ENCODE data around the gene ZNF688.
A peak's percentile ranks its signal among the peaks of the same experiment; 100 is the strongest.

The ZNF688 gene

GRCh38 chr16:30585400-30586191 is 14.1 kb upstream of the ZNF688 start, which contains the start of gene ZNF785:
TSS of gene ZNF785 (minus strand) at chr16:30585697. CDS start at chr16:30585611, 86 bp downstream.
- DNase-seq (ENCODE audit: low read depth), result peak; percentile 95

- no peak for DNase-seq (ENCODE audit: low read depth)
Observed at GRCh38 chr16:30585022-30585399, 13.5 kb upstream of the ZNF688 start.

GRCh38 chr16:30582611-30583340 is 11.3 kb upstream of the ZNF688 start:
- DNase-seq (ENCODE audit: low read depth), result no peak

- DNase-seq (ENCODE audit: low read depth), result no peak
Observed at GRCh38 chr16:30581457-30581856, 9.9 kb upstream of the ZNF688 start.

GRCh38 chr16:30574678-30575077 is 3.2 kb upstream of the ZNF688 start:
- no peak for DNase-seq (ENCODE audit: low read depth)

- DNase-seq (ENCODE audit: low read depth), result no peak
Observed at GRCh38 chr16:30570636-30571444, 674 bp downstream of the ZNF688 start.

GRCh38 chr16:30569746-30570635 is 1.5 kb downstream of the ZNF688 start:
- DNase-seq (ENCODE audit: low read depth), result no peak

GRCh38 chr16:30569281-30569680 is 2.2 kb downstream of the ZNF688 start:
- no peak for DNase-seq (ENCODE audit: low read depth)

- DNase-seq (ENCODE audit: low read depth), result no peak
Observed at GRCh38 chr16:30567991-30568638, 3.4 kb downstream of the ZNF688 start.

- DNase-seq (ENCODE audit: low read depth), result no peak
Observed at GRCh38 chr16:30567160-30567990, 4.1 kb downstream of the ZNF688 start.

- DNase-seq (ENCODE audit: low read depth), result no peak
Observed at GRCh38 chr16:30566531-30566930, 5.0 kb downstream of the ZNF688 start.

GRCh38 chr16:30565984-30566383 is 5.5 kb downstream of the ZNF688 start:
- DNase-seq (ENCODE audit: low read depth), result no peak

- no peak for DNase-seq (ENCODE audit: low read depth)
Observed at GRCh38 chr16:30565526-30565925, 6.0 kb downstream of the ZNF688 start.

- no peak for DNase-seq (ENCODE audit: low read depth)
Observed at GRCh38 chr16:30562021-30562420, 9.5 kb downstream of the ZNF688 start.

- no peak for DNase-seq (ENCODE audit: low read depth)
Observed at GRCh38 chr16:30561089-30561816, 10.3 kb downstream of the ZNF688 start.

- DNase-seq (ENCODE audit: low read depth), result no peak
Observed at GRCh38 chr16:30559690-30560089, 11.8 kb downstream of the ZNF688 start.

GRCh38 chr16:30558789-30559377 is 12.6 kb downstream of the ZNF688 start:
- no peak for DNase-seq (ENCODE audit: low read depth)

GRCh38 chr16:30557957-30558788 is 13.3 kb downstream of the ZNF688 start, which contains the start of gene ZNF764:
TSS of gene ZNF764 (minus strand) at chr16:30558374. CDS start at chr16:30558182, 192 bp downstream.
- DNase-seq (ENCODE audit: low read depth), result peak; percentile 88
